H1 (cell line): Measurements from ENCODE around the gene UGT2B15. TPM values are rescaled to one million over a fixed set of nuclear protein-coding genes. Genes with fewer than 3 reads are reported as not detected.

ENCODE experiments used
- CTCF ChIA-PET: fragments of 300-600 bp; sonication (Branson Sonifier 250); formaldehyde crosslinking; loops from one replicate; lab custom pipeline; 2021; ENCODE audit not compliant: partially characterized antibody; lab: Charles Lee
- POLR2A ChIA-PET: fragments of 300-600 bp; sonication (Branson Sonifier 250); formaldehyde crosslinking; loops from one replicate; lab custom pipeline; 2021; ENCODE audit warnings: inconsistent platforms; ENCODE audit not compliant: partially characterized antibody; lab: Charles Lee
- DNase-seq, 2 experiments: peaks; one replicate each; pipeline versions ENCODE4 v3.0.0 to v3.0.0-alpha.2; 2010 to 2022; ENCODE audit warnings: low spot score in 2 of 2, low read depth in 1 of 2, mixed read lengths in 1 of 2
- FAIRE-seq: peaks from 2 replicates; lab custom pipeline; 2011; peaks lifted over from hg19 to GRCh38; lab: Jason Lieb, UNC
- H2AFZ ChIP-seq: 2 replicates; pipeline ENCODE4 v1.8.1; 2012; ENCODE audit warnings: low read length, inconsistent platforms
- H2AK5ac ChIP-seq: 2 replicates; pipeline ENCODE4 v1.6.1; 2013; ENCODE audit warnings: low read depth, low read length
- H2BK120ac ChIP-seq: replicated peaks from 2 replicates; pipeline ENCODE3; 2013; ENCODE audit warnings: low read depth, low read length, inconsistent platforms
- H2BK12ac ChIP-seq: 2 replicates; pipeline ENCODE4 v1.6.1; 2013; ENCODE audit warnings: low read depth, low read length
- H2BK15ac ChIP-seq: 2 replicates; pipeline ENCODE4 v1.6.1; 2013; ENCODE audit warnings: low read length
- H2BK20ac ChIP-seq: 2 replicates; pipeline ENCODE4 v1.6.1; 2013; ENCODE audit warnings: low read length
- H2BK5ac ChIP-seq: 2 replicates; pipeline ENCODE4 v1.6.1; 2013; ENCODE audit warnings: low read depth, low read length
- H3K14ac ChIP-seq: 2 replicates; pipeline ENCODE4 v1.6.1; 2013; ENCODE audit warnings: inconsistent platforms; ENCODE audit not compliant: insufficient read length
- H3K18ac ChIP-seq: 2 replicates; pipeline ENCODE4 v1.6.1; 2013; ENCODE audit warnings: low read length; ENCODE audit errors: extremely low read depth
- H3K23ac ChIP-seq: 2 replicates; pipeline ENCODE4 v1.6.1; 2013; ENCODE audit warnings: inconsistent platforms; ENCODE audit not compliant: insufficient read length
- H3K23me2 ChIP-seq: 2 replicates; pipeline ENCODE4 v1.6.1; 2013; ENCODE audit warnings: low read depth, low read length
- H3K27ac ChIP-seq: 2 replicates; pipeline ENCODE4 v1.6.1; 2011; ENCODE audit warnings: low read depth, low read length, inconsistent platforms
- H3K27me3 ChIP-seq, 4 experiments: replicated peaks in 1 of 4; 1 replicate in 1 of 4; 2 replicates in 3 of 4; pipeline versions ENCODE4 v1.6.1 to v1.8.1; 2011 to 2013; ENCODE audit warnings: low read length in 3 of 4, mild to moderate bottlenecking in 3 of 4, inconsistent platforms in 2 of 4, mixed read lengths in 2 of 4, moderate library complexity in 1 of 4; ENCODE audit not compliant: control insufficient read depth in 3 of 4, insufficient read depth in 3 of 4; ENCODE audit errors: extremely low read depth in 1 of 4
- H3K36me3 ChIP-seq, 4 experiments: 2 replicates each; pipeline versions ENCODE4 v1.6.1 to v1.8.1; 2011 to 2013; ENCODE audit warnings: mild to moderate bottlenecking in 4 of 4, low read length in 3 of 4, moderate library complexity in 2 of 4, control low read depth in 1 of 4, inconsistent platforms in 1 of 4; ENCODE audit not compliant: insufficient read depth in 4 of 4, control insufficient read depth in 2 of 4
- H3K4ac ChIP-seq: replicated peaks from 2 replicates; pipeline ENCODE3; 2013; ENCODE audit warnings: low read length, low read depth, mixed read lengths, inconsistent platforms; ENCODE audit not compliant: insufficient read length
- H3K4me1 ChIP-seq, 4 experiments: replicated peaks in 1 of 4; 1 replicate in 1 of 4; 2 replicates in 3 of 4; pipeline versions ENCODE4 v1.6.1 to v1.8.1; 2011 to 2013; ENCODE audit warnings: low read length in 3 of 4, inconsistent platforms in 2 of 4, mixed read lengths in 1 of 4; ENCODE audit not compliant: insufficient read depth in 4 of 4, control insufficient read depth in 3 of 4
- H3K4me2 ChIP-seq, 2 experiments: 2 replicates each; pipeline versions ENCODE4 v1.6.1 to v1.8.1; 2011 to 2013; ENCODE audit warnings: low read depth in 2 of 2, low read length in 2 of 2, control low read depth in 1 of 2, inconsistent platforms in 1 of 2, mild to moderate bottlenecking in 1 of 2; ENCODE audit not compliant: insufficient read depth in 1 of 2
- H3K4me3 ChIP-seq, 4 experiments: fragments of 200-600, 300-600 bp in 1 of 4; sonication (generic), shearing (Covaris generic), sonication (Bioruptor Twin) in 1 of 4; 2 replicates each; pipeline versions ENCODE4 v1.5.1 to v1.8.1; 2011 to 2016; ENCODE audit warnings: low read length in 4 of 4, low read depth in 3 of 4, control low read depth in 2 of 4, inconsistent platforms in 2 of 4, mild to moderate bottlenecking in 2 of 4, mixed read lengths in 1 of 4, moderate library complexity in 1 of 4; ENCODE audit not compliant: insufficient read depth in 2 of 4; ENCODE audit errors: extremely low read depth in 1 of 4
- H3K56ac ChIP-seq: replicated peaks from 2 replicates; pipeline ENCODE3; 2013; ENCODE audit warnings: low read depth, mild to moderate bottlenecking, mixed read lengths, low read length, inconsistent platforms; ENCODE audit not compliant: insufficient read length
- H3K79me1 ChIP-seq: 2 replicates; pipeline ENCODE4 v1.6.1; 2013; ENCODE audit warnings: low read depth, low read length, control low read depth
- H3K79me2 ChIP-seq, 2 experiments: 2 replicates each; pipeline versions ENCODE4 v1.6.1 to v1.8.1; 2012 to 2013; ENCODE audit warnings: low read length in 2 of 2, mild to moderate bottlenecking in 2 of 2, inconsistent platforms in 1 of 2; ENCODE audit not compliant: insufficient read depth in 2 of 2, control insufficient read depth in 1 of 2
- H3K9ac ChIP-seq, 4 experiments: replicated peaks in 1 of 4; 1 replicate in 1 of 4; 2 replicates in 3 of 4; pipeline versions ENCODE4 v1.6.1 to v1.8.1; 2011 to 2013; ENCODE audit warnings: low read depth in 3 of 4, low read length in 3 of 4, control low read depth in 2 of 4, mild to moderate bottlenecking in 2 of 4, moderate library complexity in 2 of 4, inconsistent platforms in 1 of 4; ENCODE audit errors: extremely low read depth in 1 of 4
- H3K9me3 ChIP-seq, 2 experiments: 2 replicates each; pipeline versions ENCODE4 v1.6.1 to v1.8.1; 2012 to 2013; ENCODE audit warnings: mild to moderate bottlenecking in 2 of 2, moderate library complexity in 2 of 2, control low read depth in 1 of 2, inconsistent platforms in 1 of 2, low read depth in 1 of 2, low read length in 1 of 2, mixed read lengths in 1 of 2; ENCODE audit not compliant: insufficient read depth in 2 of 2
- H4K20me1 ChIP-seq, 2 experiments: replicated peaks in 1 of 2; 2 replicates each; pipeline versions ENCODE3 to v1.8.1; 2011 to 2013; ENCODE audit warnings: inconsistent platforms in 2 of 2, low read length in 2 of 2, mild to moderate bottlenecking in 1 of 2; ENCODE audit not compliant: insufficient read depth in 2 of 2, control insufficient read depth in 1 of 2
- H4K5ac ChIP-seq: 2 replicates; pipeline ENCODE4 v1.6.1; 2013; ENCODE audit warnings: low read length, low read depth, mixed read lengths, inconsistent platforms; ENCODE audit not compliant: insufficient read length
- H4K8ac ChIP-seq: 2 replicates; pipeline ENCODE4 v1.8.0; 2013; ENCODE audit warnings: mild to moderate bottlenecking, moderate library complexity, low read length, inconsistent platforms; ENCODE audit not compliant: insufficient read depth; ENCODE audit errors: extremely low read depth
- H4K91ac ChIP-seq: replicated peaks from 2 replicates; pipeline ENCODE3; 2013; ENCODE audit warnings: low read length, mixed read lengths, inconsistent platforms; ENCODE audit not compliant: insufficient read length
- RBBP5 ChIP-seq: IDR thresholded peaks from 2 replicates; pipeline ENCODE4 v1.7.1; 2012; ENCODE audit warnings: low read depth, mild to moderate bottlenecking, inconsistent platforms, low read length, moderate library complexity, borderline replicate concordance
- SIX5 ChIP-seq: IDR thresholded peaks from 2 replicates; pipeline ENCODE4 v1.6.1; 2011; ENCODE audit warnings: mild to moderate bottlenecking, low read depth, low read length
- TAF7 ChIP-seq: optimal IDR thresholded peaks from 2 replicates; pipeline ENCODE3; 2011; ENCODE audit warnings: low read depth, mild to moderate bottlenecking, inconsistent platforms, low read length, moderate library complexity, borderline replicate concordance
- YY1 ChIP-seq: IDR thresholded peaks from 2 replicates; pipeline ENCODE4 v1.6.1; 2011; ENCODE audit warnings: low read depth, mild to moderate bottlenecking, low read length
- WGBS, 2 experiments: shearing (Covaris generic) in 1 of 2; methylation state at CpG; one replicate each; pipeline versions ENCODE4 v1.1.6 to v1.1.7; 2013 to 2015; ENCODE audit warnings: low lambda C conversion rate in 2 of 2, mixed read lengths in 2 of 2, inconsistent platforms in 1 of 2, low coverage in 1 of 2, missing lambda C conversion rate in 1 of 2; ENCODE audit not compliant: insufficient replicate concordance in 2 of 2, insufficient coverage in 1 of 2, insufficient read length in 1 of 2; ENCODE audit errors: extremely low coverage in 1 of 2, missing lambda C conversion rate in 1 of 2; 5-methylcytosine and 5-hydroxymethylcytosine counted together
- polyA plus RNA-seq, 7 experiments: library from polyadenylated mRNA; depleted of rRNA in 3 of 7; stranded (reverse) in 5 of 7; unstranded in 2 of 7; fragments of >200 nt in 5 of 7; fragments of 200-250 nt in 2 of 7; gene quantifications; 1 replicate in 5 of 7; 2 replicates in 1 of 7; 4 replicates in 1 of 7; pipeline versions ENCODE4 v1.2.1 to v1.2.3, GENCODE V29; 2011 to 2013; ENCODE audit warnings: missing spikeins in 2 of 7, mixed read lengths in 2 of 7
- total RNA-seq: library from RNA; stranded (reverse); fragmentation: NEBNext Ultra II Directional; extraction: Animal tissue kit (Norgen Biotek cat#: 25700); gene quantifications from 2 replicates; pipeline ENCODE4 v1.2.1, GENCODE V29; 2021

UGT2B15 gene
- total and polyA plus RNA-seq, 2 of the 8 experiments (the other 6 are each of a cell fraction or from before 2014, with no cell fraction given) = not detected

- FAIRE-seq = no peak
- WGBS, 2 experiments = 93% methylated on average over 9 of the region's 9 CpGs; no CpG with 5 or more reads in 1 of the 2 experiments
- POLR2A ChIA-PET = no interaction called here
These were observed 23.0 kb upstream of the UGT2B15 start for GRCh38 chr4:68693325-68694075.

More at GRCh38 chr4:68693325-68694075, 23.0 kb upstream of the UGT2B15 start:
- Histone ChIP-seq H3K23me2 (no peaks in the 10 kb centered on the region), H3K79me1 (no peaks in the 10 kb centered on the region), H2BK20ac (no peak overlapping the region), H3K79me2 (no peaks in the 10 kb centered on the region), H3K4ac (no peak overlapping the region), H3K18ac (no peak overlapping the region), H4K5ac (no peak overlapping the region)
- TF ChIP-seq TAF7 (no peak), SIX5 (no peak), RBBP5 (no peak), YY1 (no peak)
- TF ChIP-seq, all 59 proteins: peak for 0
- H3K9ac ChIP-seq = no peak overlapping the region
- no peak overlapping the region for H2AFZ ChIP-seq
- H3K4me3 ChIP-seq = no peak overlapping the region
- H4K8ac ChIP-seq = no peak overlapping the region
- H3K4me1 ChIP-seq = no peaks in the 10 kb centered on the region
- no peak for DNase-seq
- peaks cover 0 to 11% of the 10 kb centered on the region in 2 experiments; a peak in 2 of 4 replicates for H3K9me3 ChIP-seq
- H4K91ac ChIP-seq = no peak overlapping the region
- H2AK5ac ChIP-seq = no peak overlapping the region
- H3K23ac ChIP-seq = no peak overlapping the region
- H2BK12ac ChIP-seq = no peak overlapping the region
- no peak overlapping the region for H3K27ac ChIP-seq
- CTCF ChIA-PET = no interaction called here
- no peak overlapping the region for H3K4me2 ChIP-seq
- H2BK15ac ChIP-seq = no peak overlapping the region
- H3K14ac ChIP-seq = no peak overlapping the region
- no peak overlapping the region for H2BK5ac ChIP-seq
- H3K56ac ChIP-seq = no peak overlapping the region
- H3K36me3 ChIP-seq = no peaks in the 10 kb centered on the region; a peak in 1 of 8 replicates
- no peak overlapping the region for H2BK120ac ChIP-seq
- H4K20me1 ChIP-seq = no peaks in the 10 kb centered on the region
- H3K27me3 ChIP-seq = no peaks in the 10 kb centered on the region
